HCT116 (cell line): ENCODE results near the gene RNF148. TPM values are rescaled to one million over a fixed set of nuclear protein-coding genes. Genes with fewer than 3 reads are reported as not detected.

Experiments
- ATAC-seq: fragments of 200-7000 bp; cut with Tn5 transposase; 2 replicates; pipeline ENCODE4 v1.9.1; 2020; ENCODE audit warnings: mild to moderate bottlenecking, moderate library complexity
- BruUV-seq: library from RNA; stranded (reverse); fragments of 400-500 nt; replicated peaks from 2 replicates; lab custom pipeline; 2021; lab: Mats Ljungman, UMichigan
- CTCF ChIA-PET: fragments of 300-600 bp; sonication (Branson Sonifier 250); formaldehyde crosslinking; loops from one replicate; lab custom pipeline; 2021; ENCODE audit warnings: antibody characterized with exemption; lab: Charles Lee
- POLR2A ChIA-PET: fragments of 300-600, 350-600 bp; sonication (Branson Sonifier 250); formaldehyde crosslinking; loops from one replicate; lab custom pipeline; 2021; ENCODE audit warnings: antibody characterized with exemption; lab: Charles Lee
- RAD21 ChIA-PET, 2 experiments: fragments of 300-600 bp; sonication (Branson Sonifier 250); formaldehyde crosslinking; loops; one replicate each; lab custom pipeline; 2023; ENCODE audit warnings: low total read pairs in 2 of 2; ENCODE audit not compliant: uncharacterized antibody in 2 of 2, unreplicated experiment in 2 of 2, low non-redundant PET in 1 of 2; lab: Charles Lee
- DNase-seq: peaks from one replicate; pipeline ENCODE4 v3.0.0-alpha.2; 2010; ENCODE audit warnings: low read depth, low spot score
- H2AFZ ChIP-seq: fragments of 200-600 bp; shearing (Covaris generic), sonication (generic); 2 replicates; pipeline ENCODE4 v1.6.1; 2017; ENCODE audit warnings: low read depth, mixed run types, mixed read lengths, antibody characterized with exemption, low read length; ENCODE audit not compliant: poor library complexity, severe bottlenecking
- H3K27ac ChIP-seq: 2 replicates; pipeline ENCODE4 v1.5.1; 2012; ENCODE audit warnings: low read depth, low read length
- H3K27me3 ChIP-seq: fragments of 200-600 bp; sonication (generic); 2 replicates; pipeline ENCODE4 v1.6.1; 2016; ENCODE audit warnings: mixed run types, low read length, mixed read lengths; ENCODE audit not compliant: insufficient read depth
- H3K36me3 ChIP-seq, 2 experiments: fragments of 200-500 bp in 1 of 2; fragments of 200-600 bp in 1 of 2; sonication (Bioruptor generic) in 1 of 2; sonication (generic) in 1 of 2; 2 replicates each; pipeline versions ENCODE4 v1.5.1 to v1.6.1; 2014 to 2016; ENCODE audit warnings: low read length in 2 of 2, inconsistent platforms in 1 of 2, mixed read lengths in 1 of 2, mixed run types in 1 of 2; ENCODE audit not compliant: insufficient read depth in 2 of 2, control insufficient read depth in 1 of 2
- H3K4me1 ChIP-seq, 2 experiments: fragments of 200-600 bp in 1 of 2; sonication (generic) in 1 of 2; 2 replicates each; pipeline versions ENCODE4 v1.5.1 to v1.6.1; 2012 to 2017; ENCODE audit warnings: low read length in 2 of 2, inconsistent platforms in 1 of 2, mild to moderate bottlenecking in 1 of 2, mixed read lengths in 1 of 2, mixed run types in 1 of 2, moderate library complexity in 1 of 2; ENCODE audit not compliant: insufficient read depth in 2 of 2, control insufficient read depth in 1 of 2
- H3K4me2 ChIP-seq: fragments of 200-600 bp; sonication (generic); 2 replicates; pipeline ENCODE4 v1.6.1; 2017; ENCODE audit warnings: mixed run types, low read length, mixed read lengths
- H3K4me3 ChIP-seq, 2 experiments: fragments of 200-600 bp in 1 of 2; sonication (generic) in 1 of 2; replicated peaks in 1 of 2; 2 replicates each; pipeline ENCODE4 v1.5.1; 2011 to 2016; ENCODE audit warnings: low read length in 2 of 2, control low read depth in 1 of 2, low read depth in 1 of 2, mild to moderate bottlenecking in 1 of 2, mixed read lengths in 1 of 2, mixed run types in 1 of 2
- H3K79me2 ChIP-seq: fragments of 200-600 bp; sonication (generic); 2 replicates; pipeline ENCODE4 v1.6.1; 2017; ENCODE audit warnings: mild to moderate bottlenecking, mixed run types, low read length, moderate library complexity, mixed read lengths; ENCODE audit not compliant: insufficient read depth
- H3K9ac ChIP-seq: fragments of 200-600 bp; sonication (generic); 2 replicates; pipeline ENCODE4 v1.6.1; 2016; ENCODE audit warnings: low read length, mixed read lengths
- H3K9me2 ChIP-seq: fragments of 200-600 bp; sonication (generic), shearing (Covaris generic); 2 replicates; pipeline ENCODE4 v1.6.1; 2017; ENCODE audit warnings: mixed run types, mild to moderate bottlenecking, moderate library complexity; ENCODE audit not compliant: insufficient read depth
- H3K9me3 ChIP-seq, 2 experiments: fragments of 200-500 bp in 1 of 2; fragments of 200-600 bp in 1 of 2; sonication (Bioruptor generic) in 1 of 2; sonication (generic) in 1 of 2; 2 replicates each; pipeline ENCODE4 v1.6.1; 2014 to 2017; ENCODE audit warnings: low read length in 2 of 2, mixed read lengths in 2 of 2, inconsistent platforms in 1 of 2, low read depth in 1 of 2, mild to moderate bottlenecking in 1 of 2, mixed run types in 1 of 2, moderate library complexity in 1 of 2; ENCODE audit not compliant: control insufficient read depth in 1 of 2, insufficient read depth in 1 of 2
- H4K20me1 ChIP-seq: fragments of 200-600 bp; sonication (generic), shearing (Covaris generic); 2 replicates; pipeline ENCODE4 v1.6.1; 2017; ENCODE audit warnings: mixed run types, mild to moderate bottlenecking, moderate library complexity; ENCODE audit not compliant: insufficient read depth
- ATF3 ChIP-seq: IDR thresholded peaks from 2 replicates; pipeline ENCODE4 v1.6.1; 2012
- CBX3 ChIP-seq: IDR thresholded peaks from 2 replicates; pipeline ENCODE4 v1.6.1; 2012; ENCODE audit warnings: low read depth
- CEBPB ChIP-seq: IDR thresholded peaks from 2 replicates; pipeline ENCODE4 v1.6.1; 2012; ENCODE audit warnings: low read depth
- CTCF ChIP-seq, 3 experiments: fragments of 200-600 bp in 1 of 3; sonication (generic) in 1 of 3; IDR thresholded peaks in 2 of 3; conservative IDR thresholded peaks in 1 of 3; 2 replicates each; pipeline ENCODE4 v1.5.1; 2012 to 2017; ENCODE audit warnings: low read depth in 2 of 3, low read length in 2 of 3, antibody characterized with exemption in 1 of 3, borderline replicate concordance in 1 of 3, control low read depth in 1 of 3, mild to moderate bottlenecking in 1 of 3, mixed read lengths in 1 of 3, mixed run types in 1 of 3, moderate library complexity in 1 of 3; ENCODE audit not compliant: insufficient read depth in 1 of 3
- EGR1 ChIP-seq: IDR thresholded peaks from 2 replicates; pipeline ENCODE4 v1.6.1; 2012; ENCODE audit warnings: low read depth
- ELF1 ChIP-seq: IDR thresholded peaks from 2 replicates; pipeline ENCODE4 v1.6.1; 2012; ENCODE audit warnings: low read depth, borderline replicate concordance
- EZH2 ChIP-seq: fragments of 200-600 bp; sonication (generic); IDR thresholded peaks from 2 replicates; pipeline ENCODE4 v1.6.1; 2017; ENCODE audit warnings: antibody characterized with exemption, mixed run types
- EZH2phosphoT487 ChIP-seq: fragments of 200-600 bp; IDR thresholded peaks from 2 replicates; pipeline ENCODE4 v1.6.1; 2018; ENCODE audit warnings: antibody characterized with exemption, borderline replicate concordance
- FOSL1 ChIP-seq: IDR thresholded peaks from 2 replicates; pipeline ENCODE4 v1.6.1; 2012; ENCODE audit warnings: low read depth
- JUND ChIP-seq: IDR thresholded peaks from 2 replicates; pipeline ENCODE4 v1.6.1; 2012
- MAX ChIP-seq: IDR thresholded peaks from 2 replicates; pipeline ENCODE4 v1.6.1; 2012
- REST ChIP-seq: IDR thresholded peaks from 2 replicates; pipeline ENCODE4 v1.6.1; 2012; ENCODE audit warnings: low read depth
- SIN3A ChIP-seq: IDR thresholded peaks from 2 replicates; pipeline ENCODE4 v1.6.1; 2012; ENCODE audit warnings: low read depth
- SP1 ChIP-seq: IDR thresholded peaks from 2 replicates; pipeline ENCODE4 v1.6.1; 2012; ENCODE audit warnings: low read depth
- SRF ChIP-seq: IDR thresholded peaks from 2 replicates; pipeline ENCODE4 v1.6.1; 2012; ENCODE audit warnings: low read depth
- TCF7L2 ChIP-seq: IDR thresholded peaks from 2 replicates; pipeline ENCODE4 v1.7.0; 2011; ENCODE audit warnings: borderline replicate concordance, inconsistent platforms; ENCODE audit not compliant: insufficient read depth, insufficient read length; ENCODE audit errors: extremely low read depth
- YY1 ChIP-seq: IDR thresholded peaks from 2 replicates; pipeline ENCODE4 v1.6.1; 2011; ENCODE audit warnings: low read length, low read depth, moderate library complexity, mild to moderate bottlenecking; ENCODE audit not compliant: insufficient replicate concordance; ENCODE audit errors: extremely low read depth
- ZBTB33 ChIP-seq: IDR thresholded peaks from 2 replicates; pipeline ENCODE4 v1.6.1; 2011; ENCODE audit warnings: mild to moderate bottlenecking, low read length, moderate library complexity; ENCODE audit not compliant: insufficient replicate concordance; ENCODE audit errors: extremely low read depth
- ZFX ChIP-seq: fragments of 450-650 bp; IDR thresholded peaks from 2 replicates; pipeline ENCODE4 v1.6.1; 2017
- ZNF274 ChIP-seq: fragments of 200-500 bp; sonication (Bioruptor generic); IDR thresholded peaks from 2 replicates; pipeline ENCODE4 v1.6.1; 2014; ENCODE audit warnings: mild to moderate bottlenecking, low read depth, low read length, inconsistent platforms
- intact Hi-C: fragments of 100-400 bp; cut with micrococcal nuclease; formaldehyde crosslinking; loops from 2 replicates; pipeline ENCODE4 v1.10.0; 2022
- total RNA-seq: library from RNA; stranded (reverse); gene quantifications from one replicate; pipeline ENCODE4 v1.2.1, GENCODE V29; 2021; ENCODE audit not compliant: unreplicated experiment

RNF148 gene
- total RNA-seq, 1 experiment from 2014 or later = 0.22 TPM

- H3K9ac ChIP-seq = no peak overlapping the region
- peaks cover 0 to 7% of the 10 kb centered on the region in 2 experiments; a peak in 1 of 4 replicates for H3K4me1 ChIP-seq
- no peaks in the 10 kb centered on the region for H3K27me3 ChIP-seq
- DNase-seq (no peak), ATAC-seq (no peak)
- H3K36me3 ChIP-seq = no peaks in the 10 kb centered on the region
- intact Hi-C loops = no loop called here
- no peaks in the 10 kb centered on the region for H3K9me3 ChIP-seq
- no peak overlapping the region for H2AFZ ChIP-seq
- ChIA-PET CTCF (no interaction called here), RAD21 (no interaction called here), POLR2A (no interaction called here)
- no peak overlapping the region for H3K4me2 ChIP-seq
- no peaks in the 10 kb centered on the region for H3K9me2 ChIP-seq
- no peaks in the 10 kb centered on the region for H4K20me1 ChIP-seq
- no TSS peak for BruUV-seq
- H3K79me2 ChIP-seq = no peaks in the 10 kb centered on the region
- H3K27ac ChIP-seq = no peak overlapping the region
- no peak for TF ChIP-seq YY1
- no peak for TF ChIP-seq ZNF274
- TF ChIP-seq EZH2 = no peak
- no peak for TF ChIP-seq MAX
- TF ChIP-seq SP1 = no peak
- no peak for TF ChIP-seq ELF1
- no peak for TF ChIP-seq ZBTB33
- TF ChIP-seq TCF7L2 = no peak
- no peak for TF ChIP-seq FOSL1
- TF ChIP-seq SIN3A = no peak
- no peak for TF ChIP-seq ZFX
- no peak for TF ChIP-seq CBX3
- no peak for TF ChIP-seq EGR1
- no peak for TF ChIP-seq SRF
- no peak for TF ChIP-seq EZH2phosphoT487
- no peak for TF ChIP-seq REST
- TF ChIP-seq CTCF (IDR thresholded peaks at IDR 0.05 in 2 of 3, conservative IDR thresholded peaks at IDR 0.05 in 1 of 3; ENCODE audit: borderline replicate concordance in 1 of 3, insufficient read depth in 1 of 3, low read depth in 2 of 3, low read length in 2 of 3) = no peak
- no peak for TF ChIP-seq JUND
- TF ChIP-seq CEBPB = no peak
- no peak for TF ChIP-seq ATF3
- no peak overlapping the region for H3K4me3 ChIP-seq
Observed at GRCh38 chr7:122652876-122653275, 49.8 kb downstream of the RNF148 start.
